Activated naive CD4-positive, alpha-beta T cell treated with anti-CD3 and anti-CD28 coated beads, Interleukin-2, amount 50 U/mL, for 72 hours (primary cell): Measurements from ENCODE around the gene UBE2O. TPM values are rescaled to one million over a fixed set of nuclear protein-coding genes. Genes with fewer than 3 reads are reported as not detected.

Experiments used
- ATAC-seq, 2 donors: fragments of 150-1000 bp; cut with Tn5 transposase; 2 replicates each; pipeline ENCODE4 v1.10.0; 2021; ENCODE audit warnings: mild to moderate bottlenecking in 2 of 2, moderate library complexity in 2 of 2
- DNase-seq, 2 donors: peaks; one replicate each; pipeline ENCODE4 v3.0.0; 2021 to 2022; ENCODE audit warnings: low spot score in 2 of 2
- H3K27ac Mint-ChIP-seq, 2 donors: one replicate each; pipeline ENCODE4 v1.8.0; 2022; ENCODE audit warnings: mild to moderate bottlenecking in 2 of 2, mixed read lengths in 2 of 2
- H3K36me3 Mint-ChIP-seq, 2 donors: one replicate each; pipeline ENCODE4 v1.8.0; 2022; ENCODE audit warnings: mixed read lengths in 2 of 2
- H3K9me3 Mint-ChIP-seq, 2 donors: one replicate each; pipeline ENCODE4 v1.8.0; 2022; ENCODE audit warnings: mixed read lengths in 2 of 2
- total RNA-seq, 2 donors: library from RNA; stranded (reverse); gene quantifications; one replicate each; pipeline ENCODE4 v1.2.3, GENCODE V29; 2022

Gene UBE2O
- total RNA-seq, 2 donors from 2014 or later, result 17.3 to 45.8 TPM

- Mint-ChIP-seq H3K9me3 (no peaks in the 10 kb centered on the region), H3K27ac (peak overlapping the region in 1 of 2 donors; percentile 32), H3K36me3 (peaks cover 0 to 5% of the 10 kb centered on the region in 2 donors)
- DNase-seq (no peak), ATAC-seq (no peak)
Measured at GRCh38 chr17:76472726-76473125, 19.8 kb upstream of the UBE2O start.

- DNase-seq, result no peak
- H3K27ac Mint-ChIP-seq, result no peak overlapping the region
- H3K9me3 Mint-ChIP-seq, result no peaks in the 10 kb centered on the region
- peaks cover 0 to 5% of the 10 kb centered on the region in 2 donors for H3K36me3 Mint-ChIP-seq
- no peak for ATAC-seq
Measured at GRCh38 chr17:76472258-76472645, 19.3 kb upstream of the UBE2O start.

GRCh38 chr17:76471498-76472257, 18.7 kb upstream of the UBE2O start:
- no peaks in the 10 kb centered on the region for H3K9me3 Mint-ChIP-seq
- ATAC-seq (no peak), DNase-seq (no peak)
- H3K36me3 Mint-ChIP-seq, result peaks cover 0 to 5% of the 10 kb centered on the region in 2 donors
- peak overlapping the region in 1 of 2 donors; percentile 52 for H3K27ac Mint-ChIP-seq

GRCh38 chr17:76469991-76470739, 17.2 kb upstream of the UBE2O start:
- ATAC-seq (no peak), DNase-seq (no peak)
- no peaks in the 10 kb centered on the region for H3K9me3 Mint-ChIP-seq
- peak overlapping the region; percentile 22 to 52 for H3K27ac Mint-ChIP-seq
- H3K36me3 Mint-ChIP-seq, result peaks cover 0 to 5% of the 10 kb centered on the region in 2 donors

GRCh38 chr17:76469076-76469990, 16.4 kb upstream of the UBE2O start:
- DNase-seq (no peak), ATAC-seq (no peak)
- Mint-ChIP-seq H3K36me3 (peaks cover 0 to 5% of the 10 kb centered on the region in 2 donors), H3K9me3 (no peaks in the 10 kb centered on the region), H3K27ac (no peak overlapping the region)

GRCh38 chr17:76468634-76469010, 15.7 kb upstream of the UBE2O start:
- no peak for DNase-seq
- ATAC-seq, result no peak
- Mint-ChIP-seq H3K36me3 (peaks cover 0 to 5% of the 10 kb centered on the region in 2 donors), H3K27ac (no peak overlapping the region), H3K9me3 (no peaks in the 10 kb centered on the region)

- no peak for DNase-seq
- peaks cover 0 to 5% of the 10 kb centered on the region in 2 donors for H3K36me3 Mint-ChIP-seq
- no peak overlapping the region for H3K27ac Mint-ChIP-seq
- ATAC-seq, result no peak
- H3K9me3 Mint-ChIP-seq, result no peaks in the 10 kb centered on the region
Measured at GRCh38 chr17:76467809-76468633, 15.1 kb upstream of the UBE2O start.

GRCh38 chr17:76467366-76467765, 14.4 kb upstream of the UBE2O start, which contains the start of gene AANAT:
Gene AANAT, plus strand, starts transcription at chr17:76467603. Its CDS starts 1,144 bp downstream, at chr17:76468747.
- Mint-ChIP-seq H3K36me3 (peaks cover 0 to 5% of the 10 kb centered on the region in 2 donors), H3K27ac (peak within 1 kb of the TSS in 1 of 2 donors; percentile 29), H3K9me3 (no peaks in the 10 kb centered on the region)
- ATAC-seq, result no peak
- no peak for DNase-seq

GRCh38 chr17:76466775-76467130, 13.8 kb upstream of the UBE2O start:
- H3K27ac Mint-ChIP-seq, result peak overlapping the region in 1 of 2 donors; percentile 29
- no peak for DNase-seq

GRCh38 chr17:76462556-76463290, 9.8 kb upstream of the UBE2O start:
- ATAC-seq, result no peak
- Mint-ChIP-seq H3K27ac (no peak overlapping the region), H3K36me3 (no peaks in the 10 kb centered on the region), H3K9me3 (no peaks in the 10 kb centered on the region)
- no peak for DNase-seq

More at GRCh38 chr17:76466775-76467130, 13.8 kb upstream of the UBE2O start:
- peaks cover 0 to 5% of the 10 kb centered on the region in 2 donors for H3K36me3 Mint-ChIP-seq
- ATAC-seq, result no peak
- H3K9me3 Mint-ChIP-seq, result no peaks in the 10 kb centered on the region

- no peak overlapping the region for H3K27ac Mint-ChIP-seq
- DNase-seq (no peak), ATAC-seq (no peak)
- no peaks in the 10 kb centered on the region for H3K36me3 Mint-ChIP-seq
- H3K9me3 Mint-ChIP-seq, result no peaks in the 10 kb centered on the region
Measured at GRCh38 chr17:76461765-76462555, 9.0 kb upstream of the UBE2O start.

GRCh38 chr17:76459674-76460073, 6.7 kb upstream of the UBE2O start:
- H3K27ac Mint-ChIP-seq, result no peak overlapping the region
- H3K9me3 Mint-ChIP-seq, result no peaks in the 10 kb centered on the region
- ATAC-seq (no peak), DNase-seq (no peak)
- H3K36me3 Mint-ChIP-seq, result no peaks in the 10 kb centered on the region

GRCh38 chr17:76458580-76459490, 5.9 kb upstream of the UBE2O start:
- no peaks in the 10 kb centered on the region for H3K9me3 Mint-ChIP-seq
- H3K27ac Mint-ChIP-seq, result no peak overlapping the region
- no peaks in the 10 kb centered on the region for H3K36me3 Mint-ChIP-seq
- DNase-seq, result no peak
- peak in 1 of 2 donors; percentile 37 for ATAC-seq

GRCh38 chr17:76453431-76453743, 435 bp upstream of the UBE2O start:
- no peak for DNase-seq
- H3K9me3 Mint-ChIP-seq, result no peaks in the 10 kb centered on the region
- ATAC-seq, result no peak
- peak overlapping the region; percentile 73 to 94 for H3K27ac Mint-ChIP-seq
- H3K36me3 Mint-ChIP-seq, result peaks cover 0 to 4% of the 10 kb centered on the region in 2 donors
